NT2/D1 (cell line): Measurements from ENCODE around the gene WFS1.

Experiments
- YY1 ChIP-seq: IDR thresholded peaks from 2 replicates; pipeline ENCODE4 v1.6.1; 2011; ENCODE audit not compliant: insufficient read length, insufficient read depth
- ZNF274 ChIP-seq: IDR thresholded peaks from 2 replicates; pipeline ENCODE4 v1.6.1; 2011; ENCODE audit warnings: mild to moderate bottlenecking, low read depth, low read length

- TF ChIP-seq YY1 (no peak), ZNF274 (no peak)
Measured at GRCh38 chr4:6293661-6294060, 24.0 kb downstream of the WFS1 start.
